Sigmoid colon (tissue), 4 donors: Measurements from ENCODE around the gene F13A1.

Experiments
- EP300 ChIP-seq, 4 donors: sonication (generic); formaldehyde crosslinking; IDR thresholded peaks; one replicate each; pipeline ENCODE4 v1.6.1; 2017; ENCODE audit warnings: antibody characterized with exemption in 4 of 4
- POLR2A ChIP-seq, 2 donors: fragments of 450-650 bp; IDR thresholded peaks; one replicate each; pipeline ENCODE4 v1.6.1; 2016; ENCODE audit warnings: antibody characterized with exemption in 2 of 2, mild to moderate bottlenecking in 2 of 2, moderate library complexity in 2 of 2
- POLR2AphosphoS5 ChIP-seq, 4 donors: sonication (generic); formaldehyde crosslinking; IDR thresholded peaks; one replicate each; pipeline ENCODE4 v1.6.1; 2017; ENCODE audit warnings: antibody characterized with exemption in 4 of 4
- TF ChIP-seq, protein P1 (sequence below), 4 experiments: fragments of 450-650 bp in 3 of 4; fragments of 200-600 bp in 1 of 4; IDR thresholded peaks; one replicate each; pipeline ENCODE4 v1.5.1; 2016 to 2019; ENCODE audit warnings: antibody characterized with exemption in 4 of 4, mild to moderate bottlenecking in 3 of 4, moderate library complexity in 2 of 4

DNA sequence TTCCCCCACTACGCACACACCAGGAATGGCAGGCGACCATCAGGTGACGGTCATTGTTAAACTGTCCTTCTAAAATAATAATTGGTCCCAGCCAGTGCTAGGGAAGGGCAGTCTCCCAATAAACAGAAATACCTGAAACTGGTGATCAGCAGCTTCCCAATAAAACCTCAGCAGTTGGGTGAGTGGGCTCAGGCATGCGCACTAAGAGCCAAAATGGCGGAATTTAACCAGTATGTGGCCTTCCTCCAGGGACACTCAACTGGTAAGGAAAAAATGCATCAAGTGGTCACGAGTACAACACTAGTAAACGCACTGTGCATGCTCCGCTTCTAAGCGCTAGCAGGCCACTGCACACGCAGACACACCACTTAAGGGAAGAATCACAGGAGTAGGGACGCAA lies 34.8 kb downstream of the F13A1 start:
- TF ChIP-seq, protein P1, sequence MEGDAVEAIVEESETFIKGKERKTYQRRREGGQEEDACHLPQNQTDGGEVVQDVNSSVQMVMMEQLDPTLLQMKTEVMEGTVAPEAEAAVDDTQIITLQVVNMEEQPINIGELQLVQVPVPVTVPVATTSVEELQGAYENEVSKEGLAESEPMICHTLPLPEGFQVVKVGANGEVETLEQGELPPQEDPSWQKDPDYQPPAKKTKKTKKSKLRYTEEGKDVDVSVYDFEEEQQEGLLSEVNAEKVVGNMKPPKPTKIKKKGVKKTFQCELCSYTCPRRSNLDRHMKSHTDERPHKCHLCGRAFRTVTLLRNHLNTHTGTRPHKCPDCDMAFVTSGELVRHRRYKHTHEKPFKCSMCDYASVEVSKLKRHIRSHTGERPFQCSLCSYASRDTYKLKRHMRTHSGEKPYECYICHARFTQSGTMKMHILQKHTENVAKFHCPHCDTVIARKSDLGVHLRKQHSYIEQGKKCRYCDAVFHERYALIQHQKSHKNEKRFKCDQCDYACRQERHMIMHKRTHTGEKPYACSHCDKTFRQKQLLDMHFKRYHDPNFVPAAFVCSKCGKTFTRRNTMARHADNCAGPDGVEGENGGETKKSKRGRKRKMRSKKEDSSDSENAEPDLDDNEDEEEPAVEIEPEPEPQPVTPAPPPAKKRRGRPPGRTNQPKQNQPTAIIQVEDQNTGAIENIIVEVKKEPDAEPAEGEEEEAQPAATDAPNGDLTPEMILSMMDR (IDR thresholded peaks at IDR 0.05), result no peak
- TF ChIP-seq POLR2A (IDR thresholded peaks at IDR 0.05) (no peak), EP300 (IDR thresholded peaks at IDR 0.05) (no peak), POLR2AphosphoS5 (IDR thresholded peaks at IDR 0.05) (no peak)
